RWPE2 (cell line): ENCODE data around the gene MAN1A1.
A peak's percentile ranks its signal among the peaks of the same experiment; 100 is the strongest.

Source experiments
- ATAC-seq: fragments of 200-7000 bp; cut with Tn5 transposase; 3 replicates; pipeline ENCODE4 v1.9.1; 2021; ENCODE audit warnings: low read depth
- DNase-seq: peaks from one replicate; pipeline ENCODE4 v3.0.0-alpha.2; 2020; ENCODE audit warnings: low spot score
- H3K27ac ChIP-seq: fragments of 450-650 bp; 2 replicates; pipeline ENCODE4 v1.5.1; 2017; ENCODE audit warnings: mild to moderate bottlenecking; ENCODE audit not compliant: poor library complexity, severe bottlenecking
- H3K27me3 ChIP-seq: fragments of 250-450 bp; sonication (Bioruptor Pico); 2 replicates; pipeline ENCODE4 v1.5.1; 2021; ENCODE audit warnings: mild to moderate bottlenecking, moderate library complexity; ENCODE audit not compliant: insufficient read depth, poor library complexity, severe bottlenecking
- H3K36me3 ChIP-seq: fragments of 250-450 bp; sonication (Bioruptor Pico); 2 replicates; pipeline ENCODE4 v1.5.1; 2020; ENCODE audit warnings: low read depth, mild to moderate bottlenecking, moderate library complexity
- H3K4me1 ChIP-seq: fragments of 250-450 bp; sonication (Bioruptor Pico); 2 replicates; pipeline ENCODE4 v1.5.1; 2021; ENCODE audit warnings: mild to moderate bottlenecking, moderate library complexity; ENCODE audit not compliant: insufficient read depth, poor library complexity, severe bottlenecking
- H3K4me3 ChIP-seq: fragments of 250-450 bp; sonication (Bioruptor Pico); 2 replicates; pipeline ENCODE4 v1.5.1; 2021; ENCODE audit warnings: mild to moderate bottlenecking, moderate library complexity; ENCODE audit not compliant: severe bottlenecking
- H3K9me3 ChIP-seq: fragments of 250-450 bp; sonication (Bioruptor Pico); 2 replicates; pipeline ENCODE4 v1.5.1; 2021; ENCODE audit warnings: mild to moderate bottlenecking, moderate library complexity; ENCODE audit not compliant: severe bottlenecking
- TF ChIP-seq, protein P1 (sequence below): fragments of 450-650 bp; IDR thresholded peaks from one replicate; pipeline ENCODE4 v1.5.1; 2017; ENCODE audit warnings: mild to moderate bottlenecking, moderate library complexity; ENCODE audit not compliant: poor library complexity, severe bottlenecking

The MAN1A1 gene

DNA sequence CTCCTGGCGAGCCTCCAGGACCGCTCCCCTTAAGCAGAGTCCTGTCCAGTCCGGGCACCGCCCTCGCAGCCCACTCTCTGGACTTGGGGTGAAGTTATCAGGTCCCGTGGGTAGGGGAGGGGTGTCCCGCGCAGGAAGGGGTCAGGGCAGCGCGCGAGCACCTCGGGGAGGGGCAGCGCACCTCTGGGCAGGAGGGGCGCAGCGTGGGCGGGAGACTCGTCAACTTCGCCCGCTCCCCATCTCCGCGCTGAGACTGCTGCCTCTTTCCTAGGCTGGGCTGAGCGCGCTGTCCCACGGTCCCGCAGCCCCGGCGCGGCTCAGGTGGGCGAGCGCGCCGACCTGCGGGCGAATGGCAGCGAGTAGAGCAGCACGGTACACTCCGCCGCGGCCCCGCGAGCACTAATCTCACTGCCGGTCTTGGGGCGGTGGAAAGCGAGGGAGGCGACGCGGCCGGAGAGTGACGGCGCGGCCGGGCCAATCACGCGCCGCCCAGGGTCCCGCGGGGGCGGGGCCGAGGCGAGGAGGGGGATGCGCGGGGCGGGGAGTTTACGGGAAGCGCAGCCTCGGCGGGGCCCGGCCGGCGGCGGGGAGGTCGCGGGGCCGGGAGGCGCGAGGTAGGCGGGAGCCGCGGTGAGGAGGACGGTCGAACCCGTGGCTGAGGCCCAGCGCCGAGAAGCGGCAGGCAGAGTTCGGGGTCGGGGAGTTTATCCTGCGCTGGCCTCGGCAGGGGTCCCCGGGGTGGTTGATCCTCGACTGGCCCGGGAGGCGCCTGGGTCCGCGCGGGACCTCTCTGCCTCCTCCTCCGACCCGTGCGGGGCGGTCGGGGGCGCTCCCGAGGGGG is at the start of gene MAN1A1:
TSS of gene MAN1A1 (minus strand) at position 401 of the 841 bp plus-strand sequence. CDS start 696 bp downstream, outside the sequence.
- no peak within 1 kb of the TSS for H3K27ac ChIP-seq
- no peaks in the 10 kb centered on the region for H3K4me1 ChIP-seq
- ATAC-seq (peak; percentile 87), DNase-seq (peak; percentile 55)
- peak within 1 kb of the TSS; percentile 44 for H3K4me3 ChIP-seq
- no peaks in the 10 kb centered on the region for H3K36me3 ChIP-seq
- peaks cover 54% of the 10 kb centered on the region for H3K27me3 ChIP-seq
- no peaks in the 10 kb centered on the region for H3K9me3 ChIP-seq
- TF ChIP-seq, protein P1, sequence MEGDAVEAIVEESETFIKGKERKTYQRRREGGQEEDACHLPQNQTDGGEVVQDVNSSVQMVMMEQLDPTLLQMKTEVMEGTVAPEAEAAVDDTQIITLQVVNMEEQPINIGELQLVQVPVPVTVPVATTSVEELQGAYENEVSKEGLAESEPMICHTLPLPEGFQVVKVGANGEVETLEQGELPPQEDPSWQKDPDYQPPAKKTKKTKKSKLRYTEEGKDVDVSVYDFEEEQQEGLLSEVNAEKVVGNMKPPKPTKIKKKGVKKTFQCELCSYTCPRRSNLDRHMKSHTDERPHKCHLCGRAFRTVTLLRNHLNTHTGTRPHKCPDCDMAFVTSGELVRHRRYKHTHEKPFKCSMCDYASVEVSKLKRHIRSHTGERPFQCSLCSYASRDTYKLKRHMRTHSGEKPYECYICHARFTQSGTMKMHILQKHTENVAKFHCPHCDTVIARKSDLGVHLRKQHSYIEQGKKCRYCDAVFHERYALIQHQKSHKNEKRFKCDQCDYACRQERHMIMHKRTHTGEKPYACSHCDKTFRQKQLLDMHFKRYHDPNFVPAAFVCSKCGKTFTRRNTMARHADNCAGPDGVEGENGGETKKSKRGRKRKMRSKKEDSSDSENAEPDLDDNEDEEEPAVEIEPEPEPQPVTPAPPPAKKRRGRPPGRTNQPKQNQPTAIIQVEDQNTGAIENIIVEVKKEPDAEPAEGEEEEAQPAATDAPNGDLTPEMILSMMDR, result no peak

DNA sequence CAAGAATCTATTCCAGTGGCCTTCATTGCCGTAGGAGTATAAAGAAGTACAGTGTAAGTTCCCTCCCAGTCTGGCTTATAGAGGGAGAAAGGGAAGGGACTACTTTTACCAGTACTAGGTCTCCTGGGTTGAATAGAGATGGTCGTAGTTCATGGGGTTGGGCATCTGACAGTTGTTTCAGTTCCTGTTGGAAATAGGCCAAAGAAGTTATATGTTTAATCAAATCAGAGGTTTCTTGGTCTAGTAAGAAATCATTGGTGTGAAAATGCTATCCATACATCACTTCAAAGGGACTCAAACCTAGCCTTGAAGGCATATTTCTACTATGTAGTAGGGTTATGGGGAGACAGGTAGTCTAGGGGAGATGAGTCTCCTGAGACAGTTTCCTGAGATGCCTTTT is 45.6 kb upstream of the MAN1A1 start:
- no peaks in the 10 kb centered on the region for H3K27me3 ChIP-seq
- DNase-seq, result no peak
- no peaks in the 10 kb centered on the region for H3K36me3 ChIP-seq
- H3K4me3 ChIP-seq, result no peak overlapping the region
- ATAC-seq, result no peak
- H3K4me1 ChIP-seq, result no peaks in the 10 kb centered on the region
- H3K27ac ChIP-seq, result no peak overlapping the region
- TF ChIP-seq, protein P1, result no peak
- no peaks in the 10 kb centered on the region for H3K9me3 ChIP-seq

DNA sequence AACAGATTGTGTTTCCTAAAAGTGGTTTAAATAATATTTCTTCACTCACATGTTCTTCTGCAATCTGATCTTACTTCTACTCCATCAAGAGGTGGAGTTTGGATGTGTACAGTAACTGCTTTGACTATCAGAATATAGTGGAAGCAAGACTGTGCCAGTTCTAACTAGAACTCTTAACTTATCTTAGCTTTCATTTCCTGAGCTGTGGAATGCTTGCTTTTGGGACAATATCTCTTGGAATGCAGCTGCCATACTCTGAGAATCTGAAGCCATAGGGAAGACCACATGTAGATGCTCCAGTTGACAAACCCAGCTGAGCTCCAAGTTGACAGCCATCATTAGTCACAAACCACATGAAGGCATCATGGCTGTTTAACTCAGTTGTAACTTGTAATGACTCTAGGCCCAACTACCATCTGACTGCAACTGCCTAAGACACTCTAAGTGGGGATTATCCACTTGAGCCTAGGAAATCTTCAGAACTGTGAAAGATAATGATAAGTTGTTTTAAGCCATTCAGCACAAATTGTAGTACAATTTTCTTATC is 40.8 kb upstream of the MAN1A1 start:
- TF ChIP-seq, protein P1, result no peak
- H3K27ac ChIP-seq, result no peak overlapping the region
- DNase-seq, result no peak
- no peak for ATAC-seq
- H3K36me3 ChIP-seq, result no peaks in the 10 kb centered on the region
- no peaks in the 10 kb centered on the region for H3K27me3 ChIP-seq
- no peaks in the 10 kb centered on the region for H3K9me3 ChIP-seq
- H3K4me3 ChIP-seq, result no peak overlapping the region
- no peaks in the 10 kb centered on the region for H3K4me1 ChIP-seq

DNA sequence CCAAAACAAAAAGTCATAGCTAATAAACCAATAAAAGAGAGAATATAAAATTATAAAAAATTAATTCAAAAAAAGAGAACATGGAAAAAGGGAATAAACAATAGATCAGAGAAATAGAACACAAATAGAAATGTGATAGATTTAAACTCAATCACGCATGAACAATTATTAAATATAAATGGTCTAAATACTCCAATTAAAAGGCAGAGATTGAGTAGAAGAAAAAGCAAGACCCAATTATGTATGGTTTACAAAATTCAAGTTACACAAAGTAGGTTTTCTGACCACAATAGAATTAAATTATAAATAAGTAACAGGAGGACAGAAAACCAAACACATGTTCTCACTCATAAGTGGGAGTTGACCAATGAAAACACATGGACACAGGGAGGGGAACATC is 36.4 kb upstream of the MAN1A1 start:
- H3K4me3 ChIP-seq, result no peak overlapping the region
- DNase-seq (no peak), ATAC-seq (no peak)
- no peaks in the 10 kb centered on the region for H3K4me1 ChIP-seq
- no peaks in the 10 kb centered on the region for H3K27me3 ChIP-seq
- no peak overlapping the region for H3K27ac ChIP-seq
- H3K9me3 ChIP-seq, result no peaks in the 10 kb centered on the region
- TF ChIP-seq, protein P1, result no peak
- no peaks in the 10 kb centered on the region for H3K36me3 ChIP-seq

DNA sequence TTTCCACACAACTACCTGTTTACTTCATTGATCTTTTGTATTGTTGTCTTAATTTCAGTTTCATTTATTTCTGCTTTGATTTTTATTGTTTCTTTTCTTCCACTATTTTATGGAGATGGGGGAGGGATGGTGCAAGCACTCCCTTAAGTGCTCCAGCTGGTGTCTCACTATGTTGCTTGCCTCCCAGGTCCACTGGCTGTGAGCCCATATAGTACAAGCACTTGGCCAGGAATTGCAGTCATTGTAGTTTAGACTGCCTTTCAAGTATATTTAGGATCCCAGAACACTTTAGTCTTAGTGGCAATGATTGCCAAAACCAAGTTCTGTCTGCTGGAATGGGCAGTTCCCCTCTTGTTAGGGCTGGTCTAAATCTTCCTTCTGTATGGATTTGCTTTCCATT is 34.9 kb upstream of the MAN1A1 start:
- TF ChIP-seq, protein P1, result no peak
- Histone ChIP-seq H3K4me3 (no peak overlapping the region), H3K27ac (no peak overlapping the region), H3K9me3 (no peaks in the 10 kb centered on the region), H3K36me3 (no peaks in the 10 kb centered on the region), H3K27me3 (no peaks in the 10 kb centered on the region), H3K4me1 (no peaks in the 10 kb centered on the region)
- no peak for ATAC-seq
- DNase-seq, result no peak
